ENCODE results near the gene MLLT10. TPM values are rescaled to one million over a fixed set of nuclear protein-coding genes. Genes with fewer than 3 reads are reported as not detected.

The MLLT10 gene
- total RNA-seq, 1 experiment from 2014 or later = 72.3 TPM

DNA sequence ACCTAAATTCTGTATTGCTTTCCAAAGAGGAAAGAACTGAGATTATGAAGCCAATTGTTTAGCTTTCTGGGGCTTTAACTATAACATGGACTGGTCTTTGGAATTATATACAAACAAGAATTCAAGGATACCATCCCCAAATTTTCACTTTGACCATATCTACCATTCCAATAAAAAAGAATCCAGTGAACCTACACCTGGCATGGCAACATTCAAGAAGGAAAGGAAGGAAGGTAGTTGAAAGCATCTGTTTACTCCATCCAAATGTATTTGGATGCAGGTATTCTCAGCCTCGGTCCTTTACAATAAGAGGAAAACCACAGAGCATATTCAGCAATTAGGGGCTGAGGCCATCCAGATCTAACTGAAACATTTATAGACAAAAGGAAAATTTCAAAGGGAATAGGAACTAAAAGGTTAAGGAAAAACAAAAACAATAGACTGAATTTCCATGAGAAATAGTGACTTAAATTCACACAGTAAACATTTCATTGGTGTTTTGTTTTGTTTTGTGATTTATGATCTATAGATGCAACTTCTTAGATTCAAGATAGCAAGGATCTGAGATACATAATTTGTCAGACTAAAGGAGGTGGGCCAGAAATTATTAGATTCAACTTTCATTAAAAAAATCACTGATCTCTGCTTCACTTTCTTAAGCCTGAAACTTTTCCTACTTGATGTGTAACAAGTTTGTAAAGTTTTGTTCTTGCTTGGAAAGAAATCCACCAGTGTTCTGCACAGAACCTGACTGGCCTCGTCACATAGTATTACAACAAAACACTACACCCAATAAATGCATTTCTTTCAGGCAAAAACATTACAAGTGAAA, 21.2 kb upstream of the MLLT10 start:
- Histone ChIP-seq H2AFZ (ENCODE audit: low read length) (no peak overlapping the region), H3K79me2 (ENCODE audit: insufficient read depth, low read length) (no peaks in the 10 kb centered on the region), H3K56ac (ENCODE audit: insufficient read length, low read depth, low read length) (no peak overlapping the region), H3K27ac (ENCODE audit: insufficient read length, low read depth, low read length) (no peak overlapping the region), H2AK5ac (ENCODE audit: insufficient read length, low read length) (no peak overlapping the region), H4K91ac (ENCODE audit: insufficient read length, low read depth, low read length) (no peak overlapping the region), H3K9me3 (ENCODE audit: control insufficient read depth, low read depth, low read length) (no peaks in the 10 kb centered on the region), H3K27me3 (ENCODE audit: insufficient read depth, low read length) (peaks cover 13% of the 10 kb centered on the region; the same call in 1 of the 2 replicates), H2BK20ac (ENCODE audit: low read depth, low read length, poor library complexity, severe bottlenecking) (no peak overlapping the region), H2BK120ac (ENCODE audit: low read depth, low read length, poor library complexity, severe bottlenecking) (no peak overlapping the region), H4K5ac (ENCODE audit: insufficient read length, low read depth, low read length) (no peak overlapping the region), H2BK5ac (ENCODE audit: insufficient read length, low read length) (no peak overlapping the region), H3K9ac (ENCODE audit: extremely low read depth, insufficient read length, low read length) (no peak overlapping the region), H3K23me2 (ENCODE audit: insufficient read length, low read depth, low read length, poor library complexity, severe bottlenecking) (peaks cover 53% of the 10 kb centered on the region), H3T11ph (ENCODE audit: low read length) (no peak overlapping the region), H3K14ac (ENCODE audit: insufficient read depth, low read length) (no peak overlapping the region), H4K20me1 (ENCODE audit: control insufficient read depth, insufficient read depth, insufficient read length) (no peaks in the 10 kb centered on the region), H4K8ac (replicated peaks; ENCODE audit: insufficient read length, low read depth, low read length) (no peak overlapping the region), H3K18ac (ENCODE audit: insufficient read length, low read depth, low read length) (no peak overlapping the region), H3K4me2 (ENCODE audit: insufficient read depth, insufficient read length, low read length) (no peak overlapping the region), H2BK15ac (ENCODE audit: low read depth, low read length) (no peak overlapping the region), H3K23ac (ENCODE audit: insufficient read length, low read depth, low read length) (no peak overlapping the region), H3K79me1 (ENCODE audit: insufficient read depth, low read depth, low read length, poor library complexity, severe bottlenecking) (no peaks in the 10 kb centered on the region), H3K4me1 (ENCODE audit: insufficient read depth, low read length) (peaks cover 8% of the 10 kb centered on the region; the same call in 1 of the 2 replicates), H2BK12ac (ENCODE audit: insufficient read length, low read depth, low read length) (no peak overlapping the region), H3K4ac (ENCODE audit: low read depth, low read length) (no peak overlapping the region)
- H3K4me1 Mint-ChIP-seq = peaks cover 66 to 69% of the 10 kb centered on the region in 2 experiments
- TF ChIP-seq, protein P1, sequence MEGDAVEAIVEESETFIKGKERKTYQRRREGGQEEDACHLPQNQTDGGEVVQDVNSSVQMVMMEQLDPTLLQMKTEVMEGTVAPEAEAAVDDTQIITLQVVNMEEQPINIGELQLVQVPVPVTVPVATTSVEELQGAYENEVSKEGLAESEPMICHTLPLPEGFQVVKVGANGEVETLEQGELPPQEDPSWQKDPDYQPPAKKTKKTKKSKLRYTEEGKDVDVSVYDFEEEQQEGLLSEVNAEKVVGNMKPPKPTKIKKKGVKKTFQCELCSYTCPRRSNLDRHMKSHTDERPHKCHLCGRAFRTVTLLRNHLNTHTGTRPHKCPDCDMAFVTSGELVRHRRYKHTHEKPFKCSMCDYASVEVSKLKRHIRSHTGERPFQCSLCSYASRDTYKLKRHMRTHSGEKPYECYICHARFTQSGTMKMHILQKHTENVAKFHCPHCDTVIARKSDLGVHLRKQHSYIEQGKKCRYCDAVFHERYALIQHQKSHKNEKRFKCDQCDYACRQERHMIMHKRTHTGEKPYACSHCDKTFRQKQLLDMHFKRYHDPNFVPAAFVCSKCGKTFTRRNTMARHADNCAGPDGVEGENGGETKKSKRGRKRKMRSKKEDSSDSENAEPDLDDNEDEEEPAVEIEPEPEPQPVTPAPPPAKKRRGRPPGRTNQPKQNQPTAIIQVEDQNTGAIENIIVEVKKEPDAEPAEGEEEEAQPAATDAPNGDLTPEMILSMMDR (conservative IDR thresholded peaks at IDR 0.05) = no peak
- peaks cover 15% of the 10 kb centered on the region for H3K27me3 Mint-ChIP-seq (ENCODE audit: low read depth)
- no CpG with 5 or more reads among the region's 2 CpGs for WGBS (ENCODE audit: extremely low coverage, insufficient read length, low lambda C conversion rate)
- no peaks in the 10 kb centered on the region; a peak in 1 of 7 replicates for H3K36me3 Mint-ChIP-seq (ENCODE audit: insufficient read depth in 1 of 3, low read depth in 3 of 3)
- H3K27ac Mint-ChIP-seq = peak overlapping the region in 1 of 3 experiments; percentile 52; a peak in 2 of 7 replicates
- peak overlapping the region; percentile 35 to 92 for H3K4me3 Mint-ChIP-seq
- no peaks in the 10 kb centered on the region; a peak in 3 of 5 replicates for H3K9me3 Mint-ChIP-seq
- DNase-seq = no peak
